Astrocyte of the cerebellum (primary cell): ENCODE measurements around the gene PSMB2.

Experiments used
- DNase-seq: peaks from one replicate; pipeline ENCODE4 v3.0.0-alpha.2; 2011; ENCODE audit warnings: low read depth
- H3K4me3 ChIP-seq: 2 replicates; pipeline ENCODE4 v1.5.1; 2011; ENCODE audit warnings: mild to moderate bottlenecking, low read depth, low read length, moderate library complexity
- CTCF ChIP-seq: IDR thresholded peaks from 2 replicates; pipeline ENCODE4 v1.5.1; 2012; ENCODE audit warnings: low read length, low read depth, moderate library complexity, mild to moderate bottlenecking; ENCODE audit errors: missing control alignments
- in situ Hi-C: cut with HindIII; loops from 2 replicates; pipeline ENCODE4 v1.10.0; 2017; ENCODE audit warnings: low sequenced_read_pairs

Gene PSMB2

GRCh38 chr1:35564037-35564883, 77.1 kb downstream of the PSMB2 start:
- peak; percentile 73 for DNase-seq
- H3K4me3 ChIP-seq, result no peak overlapping the region
- in situ Hi-C loops, result no loop called here
- peak; percentile 75 for TF ChIP-seq CTCF

DNA sequence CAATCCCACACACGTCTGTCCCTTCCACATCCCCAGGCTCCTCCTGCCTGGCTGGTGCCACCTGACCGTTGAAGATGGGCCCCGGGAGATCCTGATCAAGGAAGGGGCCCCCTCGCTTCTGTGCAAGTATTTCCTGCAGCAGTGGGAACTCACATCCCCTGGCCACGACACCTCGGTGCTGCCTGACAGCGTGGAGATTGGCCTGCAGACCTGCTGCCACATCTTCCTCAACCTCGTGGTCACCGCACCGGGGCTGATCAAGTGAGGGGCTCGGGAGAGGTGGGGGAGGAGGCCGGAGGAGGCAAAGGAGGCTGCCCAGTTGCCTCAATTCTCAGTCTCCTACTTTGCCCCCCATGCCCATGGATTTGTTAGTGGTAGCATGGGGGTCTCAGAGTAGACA, 78.2 kb downstream of the PSMB2 start:
- no peak for DNase-seq
- no peak for TF ChIP-seq CTCF
- H3K4me3 ChIP-seq, result no peak overlapping the region
- in situ Hi-C loops, result no loop called here

- no peak for TF ChIP-seq CTCF
- in situ Hi-C loops, result no loop called here
- no peak for DNase-seq
- no peak overlapping the region for H3K4me3 ChIP-seq
Observed at GRCh38 chr1:35561972-35562680, 79.2 kb downstream of the PSMB2 start.

DNA sequence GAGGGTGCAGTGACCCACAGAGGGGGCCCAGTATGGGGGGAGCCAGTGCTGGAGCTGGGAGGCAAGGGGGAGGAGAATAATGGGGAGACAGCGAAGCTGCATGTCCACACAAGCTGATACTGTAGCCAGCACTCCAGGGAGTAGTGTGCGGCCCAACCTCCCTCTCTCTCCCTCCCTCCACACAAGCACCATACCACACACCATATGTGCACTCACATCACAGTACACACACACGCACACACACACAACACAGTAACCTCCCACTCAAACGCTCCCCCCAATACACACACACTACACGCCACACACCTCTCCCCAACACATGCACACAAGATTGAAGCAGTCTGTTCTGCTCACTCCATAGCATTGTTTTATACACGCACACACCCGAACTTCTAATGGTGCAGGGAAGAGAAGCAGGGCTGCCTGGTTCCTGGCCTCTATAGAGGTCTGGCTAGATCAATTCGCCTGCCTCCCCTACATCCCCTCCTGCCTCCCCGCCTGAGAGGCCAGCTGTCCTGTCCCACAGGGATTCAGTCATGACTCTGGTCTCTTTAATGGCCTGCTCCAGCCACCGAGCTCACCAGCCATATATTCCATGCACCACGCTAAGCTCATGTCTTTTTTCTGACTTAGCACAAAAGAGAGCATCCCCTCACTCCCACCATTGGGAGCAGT, 79.9 kb downstream of the PSMB2 start:
- in situ Hi-C loops, result no loop called here
- no peak for DNase-seq
- peak overlapping the region; percentile 20 for H3K4me3 ChIP-seq
- no peak for TF ChIP-seq CTCF

- in situ Hi-C loops, result no loop called here
- peak overlapping the region; percentile 20 for H3K4me3 ChIP-seq
- DNase-seq, result no peak
- no peak for TF ChIP-seq CTCF
Observed at GRCh38 chr1:35560256-35561225, 80.8 kb downstream of the PSMB2 start.
